Stimulated activated naive CD8-positive, alpha-beta T cell treated with anti-CD3 and anti-CD28 coated beads, Interleukin-15, Interleukin-2, amounts not matched to agents 100 ng/mL and 50 ng/mL, for 24 hours (primary cell): Measurements from ENCODE around the gene LBX1.

Experiments used
- H3K27ac Mint-ChIP-seq: one replicate; pipeline ENCODE4 v1.8.0; 2021; ENCODE audit warnings: mild to moderate bottlenecking, mixed read lengths
- H3K27me3 Mint-ChIP-seq: one replicate; pipeline ENCODE4 v1.8.0; 2021; ENCODE audit warnings: mixed read lengths
- H3K36me3 Mint-ChIP-seq: one replicate; pipeline ENCODE4 v1.8.0; 2021; ENCODE audit warnings: low read depth, mixed read lengths
- H3K4me1 Mint-ChIP-seq: one replicate; pipeline ENCODE4 v1.8.0; 2021; ENCODE audit warnings: low read depth, mixed read lengths
- H3K4me3 Mint-ChIP-seq: one replicate; pipeline ENCODE4 v1.8.0; 2021; ENCODE audit warnings: mild to moderate bottlenecking, mixed read lengths
- H3K9me3 Mint-ChIP-seq: one replicate; pipeline ENCODE4 v1.8.0; 2021; ENCODE audit warnings: mixed read lengths

Gene LBX1

GRCh38 chr10:101229266-101230182, at the start of gene LBX1:
TSS of gene LBX1 (minus strand) at chr10:101229463. CDS start at chr10:101228815, 648 bp downstream.
- Mint-ChIP-seq H3K9me3 (no peaks in the 10 kb centered on the region), H3K27ac (peak within 1 kb of the TSS; percentile 61), H3K36me3 (no peaks in the 10 kb centered on the region), H3K4me1 (peaks cover 34% of the 10 kb centered on the region), H3K4me3 (peak within 1 kb of the TSS; percentile 47), H3K27me3 (peaks cover 78% of the 10 kb centered on the region)

GRCh38 chr10:101273741-101274140, 44.5 kb upstream of the LBX1 start:
- Mint-ChIP-seq H3K27ac (no peak overlapping the region), H3K9me3 (no peaks in the 10 kb centered on the region), H3K4me3 (no peak overlapping the region), H3K4me1 (no peaks in the 10 kb centered on the region), H3K36me3 (no peaks in the 10 kb centered on the region), H3K27me3 (peaks cover 35% of the 10 kb centered on the region)

- Mint-ChIP-seq H3K4me3 (no peak overlapping the region), H3K36me3 (no peaks in the 10 kb centered on the region), H3K4me1 (no peaks in the 10 kb centered on the region), H3K27me3 (peaks cover 35% of the 10 kb centered on the region), H3K27ac (no peak overlapping the region), H3K9me3 (no peaks in the 10 kb centered on the region)
Measured at GRCh38 chr10:101273330-101273729, 44.1 kb upstream of the LBX1 start.

GRCh38 chr10:101272229-101272868, 43.1 kb upstream of the LBX1 start:
- Mint-ChIP-seq H3K9me3 (no peaks in the 10 kb centered on the region), H3K4me3 (no peak overlapping the region), H3K4me1 (no peaks in the 10 kb centered on the region), H3K27ac (no peak overlapping the region), H3K27me3 (peaks cover 35% of the 10 kb centered on the region), H3K36me3 (no peaks in the 10 kb centered on the region)

GRCh38 chr10:101270763-101271162, 41.5 kb upstream of the LBX1 start:
- Mint-ChIP-seq H3K27me3 (peaks cover 35% of the 10 kb centered on the region), H3K9me3 (no peaks in the 10 kb centered on the region), H3K27ac (no peak overlapping the region), H3K4me3 (no peak overlapping the region), H3K4me1 (no peaks in the 10 kb centered on the region), H3K36me3 (no peaks in the 10 kb centered on the region)

GRCh38 chr10:101267776-101268175, 38.5 kb upstream of the LBX1 start:
- H3K27me3 Mint-ChIP-seq = peaks cover 35% of the 10 kb centered on the region
- no peaks in the 10 kb centered on the region for H3K4me1 Mint-ChIP-seq
- no peak overlapping the region for H3K4me3 Mint-ChIP-seq
- H3K36me3 Mint-ChIP-seq = no peaks in the 10 kb centered on the region
- H3K27ac Mint-ChIP-seq = no peak overlapping the region
- H3K9me3 Mint-ChIP-seq = no peaks in the 10 kb centered on the region

- Mint-ChIP-seq H3K4me3 (no peak overlapping the region), H3K36me3 (no peaks in the 10 kb centered on the region), H3K9me3 (no peaks in the 10 kb centered on the region), H3K27ac (no peak overlapping the region), H3K27me3 (peaks cover 35% of the 10 kb centered on the region), H3K4me1 (no peaks in the 10 kb centered on the region)
Measured at GRCh38 chr10:101267290-101267680, 38.0 kb upstream of the LBX1 start.

- Mint-ChIP-seq H3K4me3 (no peak overlapping the region), H3K9me3 (no peaks in the 10 kb centered on the region)
Measured at GRCh38 chr10:101266381-101267289, 37.4 kb upstream of the LBX1 start.

GRCh38 chr10:101263150-101263752, 34.0 kb upstream of the LBX1 start:
- H3K9me3 Mint-ChIP-seq = peaks cover under 1% of the 10 kb centered on the region
- H3K4me1 Mint-ChIP-seq = no peaks in the 10 kb centered on the region
- no peak overlapping the region for H3K27ac Mint-ChIP-seq
- peaks cover 41% of the 10 kb centered on the region for H3K27me3 Mint-ChIP-seq
- H3K4me3 Mint-ChIP-seq = no peak overlapping the region
- H3K36me3 Mint-ChIP-seq = no peaks in the 10 kb centered on the region

More at GRCh38 chr10:101266381-101267289, 37.4 kb upstream of the LBX1 start:
- H3K4me1 Mint-ChIP-seq = no peaks in the 10 kb centered on the region
- H3K27me3 Mint-ChIP-seq = peaks cover 38% of the 10 kb centered on the region
- no peaks in the 10 kb centered on the region for H3K36me3 Mint-ChIP-seq
- H3K27ac Mint-ChIP-seq = no peak overlapping the region

GRCh38 chr10:101262147-101262546, 32.9 kb upstream of the LBX1 start:
- peaks cover 5% of the 10 kb centered on the region for H3K9me3 Mint-ChIP-seq
- H3K27ac Mint-ChIP-seq = no peak overlapping the region
- H3K36me3 Mint-ChIP-seq = no peaks in the 10 kb centered on the region
- no peaks in the 10 kb centered on the region for H3K4me1 Mint-ChIP-seq
- H3K27me3 Mint-ChIP-seq = peaks cover 46% of the 10 kb centered on the region
- no peak overlapping the region for H3K4me3 Mint-ChIP-seq

- peaks cover 46% of the 10 kb centered on the region for H3K27me3 Mint-ChIP-seq
- H3K27ac Mint-ChIP-seq = no peak overlapping the region
- no peaks in the 10 kb centered on the region for H3K36me3 Mint-ChIP-seq
- no peaks in the 10 kb centered on the region for H3K4me1 Mint-ChIP-seq
- no peak overlapping the region for H3K4me3 Mint-ChIP-seq
- peaks cover 5% of the 10 kb centered on the region for H3K9me3 Mint-ChIP-seq
Measured at GRCh38 chr10:101261702-101262101, 32.4 kb upstream of the LBX1 start.

- Mint-ChIP-seq H3K9me3 (peaks cover 5% of the 10 kb centered on the region), H3K27me3 (peaks cover 50% of the 10 kb centered on the region), H3K27ac (no peak overlapping the region), H3K4me3 (no peak overlapping the region), H3K4me1 (no peaks in the 10 kb centered on the region), H3K36me3 (no peaks in the 10 kb centered on the region)
Measured at GRCh38 chr10:101260764-101261481, 31.7 kb upstream of the LBX1 start.

- Mint-ChIP-seq H3K9me3 (peaks cover 5% of the 10 kb centered on the region), H3K4me3 (no peak overlapping the region), H3K27ac (no peak overlapping the region), H3K27me3 (peaks cover 52% of the 10 kb centered on the region), H3K36me3 (no peaks in the 10 kb centered on the region), H3K4me1 (no peaks in the 10 kb centered on the region)
Measured at GRCh38 chr10:101258179-101258885, 29.1 kb upstream of the LBX1 start.
